A549 (cell line): ENCODE measurements around the gene LRRC45. TPM values are rescaled to one million over a fixed set of nuclear protein-coding genes. Genes with fewer than 3 reads are reported as not detected.
A peak's percentile ranks its signal among the peaks of the same experiment; 100 is the strongest.

Source experiments
- ATOH8 ChIP-seq: fragments of 250-450 bp; sonication (Bioruptor Pico); IDR thresholded peaks from 2 replicates; pipeline ENCODE4 v1.5.0; 2020; ENCODE audit warnings: low read depth, mild to moderate bottlenecking, moderate library complexity
- BHLHE40 ChIP-seq: IDR thresholded peaks from 2 replicates; pipeline ENCODE4 v1.6.1; 2012; ENCODE audit warnings: low read depth, low read length, inconsistent platforms
- CHD2 ChIP-seq: fragments of 150-350 bp; IDR thresholded peaks from 2 replicates; pipeline ENCODE4 v1.6.1; 2014; ENCODE audit warnings: low read length; ENCODE audit not compliant: partially characterized antibody
- CHD4 ChIP-seq: fragments of 200-600 bp; sonication (generic); IDR thresholded peaks from 2 replicates; pipeline ENCODE4 v1.6.1; 2016; ENCODE audit warnings: antibody characterized with exemption, mild to moderate bottlenecking, borderline replicate concordance
- CTCF ChIP-seq: fragments of >200 bp; sonication (Bioruptor Twin); formaldehyde crosslinking; IDR thresholded peaks from 3 replicates; pipeline ENCODE4 v1.5.1; 2016
- EHMT2 ChIP-seq: fragments of 200-600 bp; sonication (generic); IDR thresholded peaks from 2 replicates; pipeline ENCODE4 v1.6.1; 2016; ENCODE audit warnings: antibody characterized with exemption, low read depth, mild to moderate bottlenecking, moderate library complexity
- GATA3 ChIP-seq: IDR thresholded peaks from 2 replicates; pipeline ENCODE4 v1.6.1; 2012; ENCODE audit warnings: borderline replicate concordance
- HDAC2 ChIP-seq: fragments of 200-600 bp; sonication (generic); IDR thresholded peaks from 2 replicates; pipeline ENCODE4 v1.6.1; 2016
- HMGXB4 ChIP-seq: fragments of 250-450 bp; sonication (Bioruptor Pico); IDR thresholded peaks from 2 replicates; pipeline ENCODE4 v1.5.0; 2021; ENCODE audit warnings: mild to moderate bottlenecking, moderate library complexity, borderline replicate concordance
- HOXB13 ChIP-seq: fragments of 250-450 bp; sonication (Bioruptor Pico); IDR thresholded peaks from 2 replicates; pipeline ENCODE4 v1.5.0; 2020; ENCODE audit warnings: low read depth, mild to moderate bottlenecking, moderate library complexity
- JUNB ChIP-seq: fragments of >200 bp; sonication (Bioruptor Twin); formaldehyde crosslinking; IDR thresholded peaks from 2 replicates; pipeline ENCODE4 v1.6.1; 2016
- KDM1A ChIP-seq: fragments of 200-600 bp; sonication (generic); IDR thresholded peaks from 2 replicates; pipeline ENCODE4 v1.6.1; 2016; ENCODE audit warnings: low read depth, mild to moderate bottlenecking
- MYC ChIP-seq: IDR thresholded peaks from 2 replicates; pipeline ENCODE4 v1.6.1; 2012; ENCODE audit warnings: mild to moderate bottlenecking, inconsistent platforms, low read length, improper control_type of control experiment, borderline replicate concordance
- NR3C1 ChIP-seq: fragments of >200 bp; sonication (Bioruptor Twin); formaldehyde crosslinking; IDR thresholded peaks from 3 replicates; pipeline ENCODE4 v1.6.1; 2017
- PBX3 ChIP-seq: IDR thresholded peaks from 2 replicates; pipeline ENCODE4 v1.6.1; 2012
- POLR2A ChIP-seq: IDR thresholded peaks from 2 replicates; pipeline ENCODE4 v1.6.1; 2012; ENCODE audit warnings: mild to moderate bottlenecking, low read length
- RAD21 ChIP-seq, 2 experiments: fragments of >200 bp in 1 of 2; sonication (Bioruptor Twin) in 1 of 2; formaldehyde crosslinking in 1 of 2; IDR thresholded peaks in 1 of 2; conservative IDR thresholded peaks in 1 of 2; 2 replicates in 1 of 2; 3 replicates in 1 of 2; pipeline ENCODE4 v1.6.1; 2012 to 2018; ENCODE audit warnings: inconsistent platforms in 1 of 2
- RCOR1 ChIP-seq: fragments of 150-350 bp; IDR thresholded peaks from 2 replicates; pipeline ENCODE4 v1.6.1; 2014; ENCODE audit warnings: antibody characterized with exemption, low read length, low read depth
- SMC3 ChIP-seq: fragments of >200 bp; sonication (Bioruptor Twin); formaldehyde crosslinking; IDR thresholded peaks from 3 replicates; pipeline ENCODE4 v1.6.1; 2018; ENCODE audit warnings: inconsistent platforms
- TFCP2L1 ChIP-seq: fragments of 250-450 bp; sonication (Bioruptor Pico); IDR thresholded peaks from 2 replicates; pipeline ENCODE4 v1.5.0; 2021; ENCODE audit warnings: mild to moderate bottlenecking
- TP53 ChIP-seq: fragments of 250-450 bp; sonication (Bioruptor Pico); IDR thresholded peaks from 2 replicates; pipeline ENCODE4 v1.5.0; 2021; ENCODE audit warnings: mild to moderate bottlenecking, moderate library complexity
- USF2 ChIP-seq: fragments of 450-650 bp; IDR thresholded peaks from 2 replicates; pipeline ENCODE4 v1.6.1; 2014; ENCODE audit warnings: antibody characterized with exemption
- ZNF302 ChIP-seq: fragments of 250-450 bp; sonication (Bioruptor Pico); IDR thresholded peaks from 2 replicates; pipeline ENCODE4 v1.9.0; 2021; ENCODE audit warnings: inconsistent platforms, mild to moderate bottlenecking, moderate library complexity
- polyA plus RNA-seq, 4 experiments: library from polyadenylated mRNA; depleted of rRNA in 3 of 4; stranded (reverse); fragments of >200 nt; fragmentation: RNase III in 1 of 4; extraction: RNeasy Plus Mini Kit Qiagen cat#74134 plus additional on column Dnase treatment in 1 of 4; gene quantifications; 2 replicates in 3 of 4; 3 replicates in 1 of 4; pipeline ENCODE4 v1.2.3, GENCODE V29; 2011 to 2017

The LRRC45 gene
- polyA plus RNA-seq, 2 of the 4 experiments (the other 2 are of a cell fraction), result 6.4 to 24.5 TPM

GRCh38 chr17:82030470-82031302 lies 7.6 kb downstream of the LRRC45 start (continued):
- TF ChIP-seq CHD2 (no peak), MYC (peak; percentile 21; the same call in 1 of the 2 replicates), HMGXB4 (no peak), PBX3 (no peak; the same call in 1 of the 2 replicates), USF2 (no peak), KDM1A (no peak), CTCF (peak; percentile 54), JUNB (no peak), RAD21 (conservative IDR thresholded peaks at IDR 0.05 in 1 of 2, IDR thresholded peaks at IDR 0.05 in 1 of 2) (peak; percentile 80 to 91), CHD4 (no peak), HOXB13 (CRISPR knock-in tag) (no peak), EHMT2 (no peak), TFCP2L1 (no peak), BHLHE40 (no peak), NR3C1 (no peak), ATOH8 (CRISPR knock-in tag) (no peak), POLR2A (peak; percentile 31; the same call in 1 of the 2 replicates), ZNF302 (CRISPR knock-in tag) (no peak), HDAC2 (no peak), SMC3 (peak; percentile 65), RCOR1 (no peak), GATA3 (no peak), TP53 (CRISPR knock-in tag) (peak; percentile 65; the same call in 1 of the 2 replicates)
